C4-2B (cell line): ENCODE data around the gene LYRM4.

Source experiments
- H3K27ac ChIP-seq: fragments of 450-650 bp; 2 replicates; pipeline ENCODE4 v1.5.1; 2017
- ZFX ChIP-seq: fragments of 450-650 bp; IDR thresholded peaks from 2 replicates; pipeline ENCODE4 v1.6.1; 2017
- TF ChIP-seq, protein P1 (sequence below): fragments of 450-650 bp; conservative IDR thresholded peaks from 2 replicates; pipeline ENCODE4 v1.5.1; 2017; ENCODE audit warnings: mild to moderate bottlenecking

The LYRM4 gene

DNA sequence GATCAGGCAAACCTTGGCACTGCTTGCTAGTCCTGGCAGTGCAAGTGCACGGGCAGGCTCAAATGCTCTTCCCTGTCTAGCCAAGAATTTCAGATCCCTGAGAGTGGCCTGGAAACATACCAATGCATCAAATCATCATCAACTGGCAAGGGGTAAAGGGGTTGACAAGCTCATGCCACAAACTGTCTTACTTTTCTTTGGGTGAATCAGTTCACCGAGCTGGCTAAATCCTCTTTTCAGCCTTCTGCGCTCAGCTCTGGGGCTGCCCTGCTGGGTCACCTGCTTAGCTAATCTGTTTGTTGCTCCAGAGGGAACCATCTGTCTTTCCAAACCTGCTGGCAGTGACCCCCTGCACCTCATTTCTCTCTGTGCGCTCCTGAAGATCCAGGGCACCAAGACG lies 59.5 kb downstream of the LYRM4 start:
- H3K27ac ChIP-seq, result no peak overlapping the region
- TF ChIP-seq ZFX, result no peak
- TF ChIP-seq, protein P1, sequence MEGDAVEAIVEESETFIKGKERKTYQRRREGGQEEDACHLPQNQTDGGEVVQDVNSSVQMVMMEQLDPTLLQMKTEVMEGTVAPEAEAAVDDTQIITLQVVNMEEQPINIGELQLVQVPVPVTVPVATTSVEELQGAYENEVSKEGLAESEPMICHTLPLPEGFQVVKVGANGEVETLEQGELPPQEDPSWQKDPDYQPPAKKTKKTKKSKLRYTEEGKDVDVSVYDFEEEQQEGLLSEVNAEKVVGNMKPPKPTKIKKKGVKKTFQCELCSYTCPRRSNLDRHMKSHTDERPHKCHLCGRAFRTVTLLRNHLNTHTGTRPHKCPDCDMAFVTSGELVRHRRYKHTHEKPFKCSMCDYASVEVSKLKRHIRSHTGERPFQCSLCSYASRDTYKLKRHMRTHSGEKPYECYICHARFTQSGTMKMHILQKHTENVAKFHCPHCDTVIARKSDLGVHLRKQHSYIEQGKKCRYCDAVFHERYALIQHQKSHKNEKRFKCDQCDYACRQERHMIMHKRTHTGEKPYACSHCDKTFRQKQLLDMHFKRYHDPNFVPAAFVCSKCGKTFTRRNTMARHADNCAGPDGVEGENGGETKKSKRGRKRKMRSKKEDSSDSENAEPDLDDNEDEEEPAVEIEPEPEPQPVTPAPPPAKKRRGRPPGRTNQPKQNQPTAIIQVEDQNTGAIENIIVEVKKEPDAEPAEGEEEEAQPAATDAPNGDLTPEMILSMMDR, result no peak

DNA sequence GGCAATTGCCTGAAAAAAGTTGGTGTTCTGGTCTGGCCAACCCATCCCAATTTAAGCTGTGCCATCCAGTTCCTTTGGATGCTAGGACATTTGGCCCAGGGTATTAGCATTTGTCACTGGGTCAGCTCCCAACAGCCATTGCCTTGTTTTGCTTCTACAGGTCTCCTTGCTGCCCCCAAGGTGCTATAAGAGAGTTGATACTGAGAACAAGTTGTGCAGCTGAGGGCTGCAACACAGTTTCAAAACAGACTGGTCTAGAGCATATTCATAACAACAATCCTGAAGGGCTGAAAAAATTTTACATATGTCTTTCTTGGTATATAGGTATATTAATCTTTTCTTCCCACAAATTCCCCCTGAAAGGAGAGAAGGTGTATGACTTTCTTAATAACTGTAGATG lies 61.0 kb downstream of the LYRM4 start:
- no peak overlapping the region for H3K27ac ChIP-seq

DNA sequence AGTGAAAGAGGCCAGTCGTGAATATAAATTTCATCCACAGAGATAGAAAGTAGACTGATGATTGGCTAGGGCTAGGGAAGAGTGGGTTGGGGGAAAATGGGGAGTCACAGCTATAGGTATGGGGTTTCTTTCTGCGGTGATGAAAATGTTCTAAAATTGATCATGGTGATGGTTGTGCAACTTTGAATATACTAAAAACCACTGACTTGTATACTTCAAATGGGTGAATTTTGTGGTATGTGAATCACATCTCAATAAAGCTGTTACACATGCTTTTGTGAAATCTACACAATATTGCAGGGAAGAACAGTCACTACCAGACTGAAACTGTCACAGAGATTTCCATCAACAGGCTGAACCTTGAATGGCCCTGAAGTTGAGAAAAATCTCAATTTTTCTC lies 61.5 kb downstream of the LYRM4 start:
- H3K27ac ChIP-seq, result no peak overlapping the region
- TF ChIP-seq ZFX, result no peak
- TF ChIP-seq, protein P1, result no peak

More for the DNA sequence above, 61.0 kb downstream of the LYRM4 start:
- no peak for TF ChIP-seq ZFX
- TF ChIP-seq, protein P1, result no peak

DNA sequence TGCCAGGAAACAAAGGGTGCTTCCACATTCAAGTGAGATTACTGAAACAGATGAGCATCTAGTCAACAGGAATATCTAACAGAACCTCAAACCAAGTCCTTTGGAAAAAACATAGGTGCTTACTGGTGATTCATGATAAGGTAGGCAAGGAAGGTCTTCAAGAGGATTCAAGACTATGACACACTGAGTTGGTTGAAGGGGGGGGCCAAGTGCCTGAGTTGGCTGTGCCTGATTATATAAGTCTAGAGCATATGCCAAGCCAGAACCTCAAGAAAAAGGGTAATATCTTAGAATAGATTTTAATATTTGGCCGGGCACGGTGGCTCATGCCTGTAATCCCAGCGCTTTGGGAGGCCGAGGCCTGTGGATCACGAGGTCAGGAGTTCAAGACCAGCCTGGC lies 63.7 kb downstream of the LYRM4 start:
- H3K27ac ChIP-seq, result no peak overlapping the region
- TF ChIP-seq ZFX, result no peak
- TF ChIP-seq, protein P1, result no peak

DNA sequence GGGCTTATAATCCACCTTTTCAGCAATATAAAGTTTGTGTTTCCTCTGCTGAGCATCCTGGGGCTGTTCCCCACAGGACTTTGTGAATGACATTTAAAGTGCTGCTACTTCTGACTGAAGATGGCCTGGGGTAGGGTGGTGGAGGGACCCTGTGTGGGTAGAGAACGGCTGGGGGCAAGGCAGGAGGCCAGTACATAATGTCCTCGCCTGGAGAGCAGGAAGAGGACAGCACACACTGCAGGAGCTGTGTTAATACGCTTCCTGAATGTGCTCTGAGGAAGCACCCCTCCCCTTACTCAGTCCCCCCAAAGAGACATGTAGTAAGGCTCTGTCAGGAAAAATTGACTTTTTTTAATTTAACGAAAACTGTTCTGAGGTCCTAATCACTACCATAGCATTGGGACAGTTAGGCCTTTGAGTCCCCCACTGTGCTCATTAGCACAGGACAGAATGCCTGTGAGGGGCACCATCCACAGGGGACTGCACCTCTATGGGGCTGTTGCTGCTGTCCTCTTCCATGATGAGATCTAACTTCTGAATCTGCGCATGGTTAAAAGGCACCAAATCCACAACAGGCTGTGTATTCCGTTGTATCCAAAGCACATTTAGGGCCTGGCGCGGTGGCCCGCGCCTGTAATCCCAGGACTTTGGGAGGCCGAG lies 68.5 kb downstream of the LYRM4 start:
- H3K27ac ChIP-seq, result no peak overlapping the region
- TF ChIP-seq, protein P1, result no peak
- no peak for TF ChIP-seq ZFX

DNA sequence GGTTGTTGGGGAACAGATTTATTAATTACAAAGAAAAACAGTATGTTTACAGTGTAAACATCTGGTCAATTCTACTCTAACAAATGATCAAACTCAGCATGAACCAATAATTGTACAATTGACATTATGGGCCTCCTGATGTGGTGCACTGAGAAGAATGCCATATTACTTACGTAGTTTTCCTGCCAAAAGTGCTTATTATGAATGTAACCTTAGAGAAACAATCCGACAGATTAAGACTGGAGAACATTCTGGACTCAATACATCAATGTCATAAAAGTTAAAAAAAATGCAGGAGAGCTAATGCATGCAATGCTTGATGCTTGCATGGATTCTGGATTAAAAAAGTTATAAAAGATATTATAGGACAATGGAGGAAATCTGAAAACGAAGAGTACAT lies 69.0 kb downstream of the LYRM4 start:
- H3K27ac ChIP-seq, result no peak overlapping the region
- no peak for TF ChIP-seq ZFX
- TF ChIP-seq, protein P1, result no peak

DNA sequence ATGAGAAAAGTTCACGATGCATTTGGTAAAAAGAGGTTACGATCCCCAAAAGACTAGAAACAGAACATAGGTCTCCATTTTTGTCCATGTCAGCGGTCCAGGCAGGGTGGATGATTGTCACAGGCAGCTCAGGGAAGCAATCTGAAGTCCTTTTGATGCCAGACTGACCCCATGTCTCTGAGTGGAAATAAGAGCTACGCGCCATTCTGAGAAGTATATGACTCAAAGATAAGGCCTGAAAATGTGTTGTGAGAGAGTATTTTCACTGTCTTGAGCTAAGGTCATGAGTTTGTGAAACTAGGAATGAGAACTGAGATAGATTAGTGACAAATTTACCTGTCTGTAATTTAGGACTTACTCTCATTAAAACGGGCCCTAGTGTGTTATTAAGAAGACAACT lies 69.5 kb downstream of the LYRM4 start:
- no peak overlapping the region for H3K27ac ChIP-seq

More for the DNA sequence above, 69.5 kb downstream of the LYRM4 start:
- no peak for TF ChIP-seq ZFX
- TF ChIP-seq, protein P1, result no peak
